Ishikawa (cell line): ENCODE measurements around the gene PKP1.

Experiments used
- CEBPB ChIP-seq: IDR thresholded peaks from 2 replicates; pipeline ENCODE4 v1.6.1; 2012
- CREB1 ChIP-seq: IDR thresholded peaks from 2 replicates; pipeline ENCODE4 v1.6.1; 2012; ENCODE audit warnings: low read depth
- EGR1 ChIP-seq: IDR thresholded peaks from 2 replicates; pipeline ENCODE4 v1.6.1; 2012
- EP300 ChIP-seq: IDR thresholded peaks from 2 replicates; pipeline ENCODE4 v1.6.1; 2012; ENCODE audit warnings: borderline replicate concordance
- FOXM1 ChIP-seq: IDR thresholded peaks from 2 replicates; pipeline ENCODE4 v1.6.1; 2012; ENCODE audit warnings: low read depth, borderline replicate concordance
- NFIC ChIP-seq: IDR thresholded peaks from 2 replicates; pipeline ENCODE4 v1.6.1; 2012
- RAD21 ChIP-seq: IDR thresholded peaks from 2 replicates; pipeline ENCODE4 v1.6.1; 2012; ENCODE audit warnings: low read depth
- TAF1 ChIP-seq: IDR thresholded peaks from 2 replicates; pipeline ENCODE4 v1.6.1; 2012; ENCODE audit warnings: low read depth, mild to moderate bottlenecking
- TCF12 ChIP-seq: IDR thresholded peaks from 2 replicates; pipeline ENCODE4 v1.6.1; 2012; ENCODE audit warnings: low read depth
- TEAD4 ChIP-seq: IDR thresholded peaks from 2 replicates; pipeline ENCODE4 v1.6.1; 2012
- YY1 ChIP-seq: IDR thresholded peaks from 2 replicates; pipeline ENCODE4 v1.6.1; 2012; ENCODE audit warnings: low read depth
- ZBTB7A ChIP-seq: IDR thresholded peaks from 2 replicates; pipeline ENCODE4 v1.6.1; 2012; ENCODE audit warnings: low read depth
- TF ChIP-seq, protein P1 (sequence below): IDR thresholded peaks from 2 replicates; pipeline ENCODE4 v1.6.1; 2012
- TF ChIP-seq, protein P2 (sequence below): IDR thresholded peaks from 2 replicates; pipeline ENCODE4 v1.6.1; 2012; ENCODE audit warnings: low read depth, mild to moderate bottlenecking
- TF ChIP-seq, protein P3 (sequence below): IDR thresholded peaks from 2 replicates; pipeline ENCODE4 v1.6.1; 2012

PKP1 gene

DNA sequence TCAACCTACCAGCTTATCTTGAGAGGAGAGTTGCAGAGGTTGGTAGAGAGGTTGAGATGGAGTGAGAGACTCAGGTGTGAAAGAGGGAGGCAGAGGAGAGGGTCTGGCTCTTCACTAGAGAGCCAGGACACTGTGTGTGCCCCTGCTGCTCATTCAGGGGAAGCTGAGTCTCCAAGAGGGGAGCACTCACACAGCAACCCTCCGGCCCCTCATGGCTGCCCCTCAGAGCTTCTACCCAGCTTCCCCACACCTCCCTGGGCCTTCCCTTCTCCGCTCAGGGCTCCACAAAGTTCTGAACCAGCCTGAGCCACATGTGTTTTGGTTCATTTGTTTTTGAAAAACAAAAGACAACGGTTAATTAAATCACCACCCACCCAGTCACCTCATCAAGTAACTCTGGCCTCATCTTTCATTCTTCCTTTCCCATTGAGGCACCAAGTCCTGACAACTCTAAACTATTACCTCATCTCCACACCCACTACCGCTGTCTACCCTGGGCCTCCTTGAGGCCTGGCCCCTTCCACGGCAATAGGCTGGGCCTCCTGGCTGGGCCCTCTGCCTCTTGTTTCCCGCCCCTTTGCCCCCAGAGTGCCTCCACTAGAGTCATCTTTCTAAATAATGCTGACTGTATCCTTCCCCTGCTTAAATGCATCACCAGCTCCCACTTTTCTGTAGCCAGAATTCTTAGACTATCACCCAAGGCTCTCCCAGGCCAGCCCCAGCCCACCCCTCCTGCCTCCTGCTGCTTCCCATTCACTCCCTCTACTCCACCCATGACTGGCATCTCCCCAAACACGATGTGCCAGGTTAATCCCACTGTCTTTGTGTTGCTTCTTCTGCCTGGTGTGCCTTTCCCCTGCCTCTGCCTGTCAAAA is 61.1 kb downstream of the PKP1 start:
- TF ChIP-seq, protein P1, sequence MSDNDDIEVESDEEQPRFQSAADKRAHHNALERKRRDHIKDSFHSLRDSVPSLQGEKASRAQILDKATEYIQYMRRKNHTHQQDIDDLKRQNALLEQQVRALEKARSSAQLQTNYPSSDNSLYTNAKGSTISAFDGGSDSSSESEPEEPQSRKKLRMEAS: no peak
- TF ChIP-seq ZBTB7A: no peak

DNA sequence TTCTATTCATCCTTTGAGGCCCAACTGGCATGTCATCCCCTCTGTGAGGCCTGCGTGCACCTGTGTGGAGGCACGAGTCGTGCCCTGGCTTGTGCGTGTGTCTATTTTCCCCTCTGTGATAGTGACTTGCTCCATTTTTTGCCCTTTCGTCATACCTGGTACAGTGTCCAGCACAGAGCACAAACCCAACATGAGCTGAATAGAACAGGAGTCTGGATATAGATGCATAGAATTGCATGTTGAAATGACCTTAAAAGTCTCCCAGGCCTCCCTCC is 61.7 kb downstream of the PKP1 start:
- TF ChIP-seq, protein P2, sequence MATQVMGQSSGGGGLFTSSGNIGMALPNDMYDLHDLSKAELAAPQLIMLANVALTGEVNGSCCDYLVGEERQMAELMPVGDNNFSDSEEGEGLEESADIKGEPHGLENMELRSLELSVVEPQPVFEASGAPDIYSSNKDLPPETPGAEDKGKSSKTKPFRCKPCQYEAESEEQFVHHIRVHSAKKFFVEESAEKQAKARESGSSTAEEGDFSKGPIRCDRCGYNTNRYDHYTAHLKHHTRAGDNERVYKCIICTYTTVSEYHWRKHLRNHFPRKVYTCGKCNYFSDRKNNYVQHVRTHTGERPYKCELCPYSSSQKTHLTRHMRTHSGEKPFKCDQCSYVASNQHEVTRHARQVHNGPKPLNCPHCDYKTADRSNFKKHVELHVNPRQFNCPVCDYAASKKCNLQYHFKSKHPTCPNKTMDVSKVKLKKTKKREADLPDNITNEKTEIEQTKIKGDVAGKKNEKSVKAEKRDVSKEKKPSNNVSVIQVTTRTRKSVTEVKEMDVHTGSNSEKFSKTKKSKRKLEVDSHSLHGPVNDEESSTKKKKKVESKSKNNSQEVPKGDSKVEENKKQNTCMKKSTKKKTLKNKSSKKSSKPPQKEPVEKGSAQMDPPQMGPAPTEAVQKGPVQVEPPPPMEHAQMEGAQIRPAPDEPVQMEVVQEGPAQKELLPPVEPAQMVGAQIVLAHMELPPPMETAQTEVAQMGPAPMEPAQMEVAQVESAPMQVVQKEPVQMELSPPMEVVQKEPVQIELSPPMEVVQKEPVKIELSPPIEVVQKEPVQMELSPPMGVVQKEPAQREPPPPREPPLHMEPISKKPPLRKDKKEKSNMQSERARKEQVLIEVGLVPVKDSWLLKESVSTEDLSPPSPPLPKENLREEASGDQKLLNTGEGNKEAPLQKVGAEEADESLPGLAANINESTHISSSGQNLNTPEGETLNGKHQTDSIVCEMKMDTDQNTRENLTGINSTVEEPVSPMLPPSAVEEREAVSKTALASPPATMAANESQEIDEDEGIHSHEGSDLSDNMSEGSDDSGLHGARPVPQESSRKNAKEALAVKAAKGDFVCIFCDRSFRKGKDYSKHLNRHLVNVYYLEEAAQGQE: no peak
- TF ChIP-seq, protein P1: no peak
- TF ChIP-seq EGR1: no peak
- no peak for TF ChIP-seq FOXM1
- TF ChIP-seq NFIC: no peak
- TF ChIP-seq, protein P3, sequence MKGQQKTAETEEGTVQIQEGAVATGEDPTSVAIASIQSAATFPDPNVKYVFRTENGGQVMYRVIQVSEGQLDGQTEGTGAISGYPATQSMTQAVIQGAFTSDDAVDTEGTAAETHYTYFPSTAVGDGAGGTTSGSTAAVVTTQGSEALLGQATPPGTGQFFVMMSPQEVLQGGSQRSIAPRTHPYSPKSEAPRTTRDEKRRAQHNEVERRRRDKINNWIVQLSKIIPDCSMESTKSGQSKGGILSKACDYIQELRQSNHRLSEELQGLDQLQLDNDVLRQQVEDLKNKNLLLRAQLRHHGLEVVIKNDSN: no peak
- TF ChIP-seq TCF12: no peak
- TF ChIP-seq RAD21: no peak
- no peak for TF ChIP-seq CEBPB
- no peak for TF ChIP-seq ZBTB7A
- no peak for TF ChIP-seq CREB1
- TF ChIP-seq EP300: no peak
- TF ChIP-seq TAF1: no peak

DNA sequence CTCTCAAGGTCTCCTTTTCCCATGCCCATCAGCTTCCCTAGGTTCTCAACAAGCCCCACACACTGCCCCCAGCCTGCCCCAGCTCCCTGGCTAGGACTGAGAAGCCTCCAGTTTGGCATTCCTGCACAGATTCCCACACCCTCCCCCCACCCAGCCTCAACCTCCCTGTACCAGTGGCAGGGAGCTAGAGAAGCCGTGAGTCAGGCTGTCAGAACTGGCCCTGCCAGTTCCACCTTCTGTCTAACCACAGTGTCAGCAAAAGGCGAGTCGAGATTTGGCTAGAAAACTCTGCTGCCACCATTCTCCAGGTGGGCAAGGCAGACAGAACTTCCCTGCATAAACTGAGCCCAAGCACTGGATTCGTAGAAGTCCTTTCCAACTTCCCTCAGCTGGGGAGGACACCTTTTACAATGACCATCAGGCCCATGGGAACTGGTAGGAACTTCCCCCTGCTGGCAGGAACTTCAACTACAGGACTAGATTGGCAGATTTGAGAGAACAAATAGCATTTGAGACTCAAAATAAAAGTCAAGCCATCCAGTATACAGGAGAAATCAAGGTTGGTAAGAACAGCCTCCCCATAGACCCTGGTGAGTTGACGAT is 63.1 kb downstream of the PKP1 start:
- no peak for TF ChIP-seq NFIC
- no peak for TF ChIP-seq ZBTB7A
- TF ChIP-seq, protein P2: no peak
- TF ChIP-seq TEAD4: peak; percentile 92
- peak; percentile 75 for TF ChIP-seq RAD21
- TF ChIP-seq CREB1: no peak
- TF ChIP-seq, protein P1: peak; percentile 23; the same call in 1 of the 2 replicates

DNA sequence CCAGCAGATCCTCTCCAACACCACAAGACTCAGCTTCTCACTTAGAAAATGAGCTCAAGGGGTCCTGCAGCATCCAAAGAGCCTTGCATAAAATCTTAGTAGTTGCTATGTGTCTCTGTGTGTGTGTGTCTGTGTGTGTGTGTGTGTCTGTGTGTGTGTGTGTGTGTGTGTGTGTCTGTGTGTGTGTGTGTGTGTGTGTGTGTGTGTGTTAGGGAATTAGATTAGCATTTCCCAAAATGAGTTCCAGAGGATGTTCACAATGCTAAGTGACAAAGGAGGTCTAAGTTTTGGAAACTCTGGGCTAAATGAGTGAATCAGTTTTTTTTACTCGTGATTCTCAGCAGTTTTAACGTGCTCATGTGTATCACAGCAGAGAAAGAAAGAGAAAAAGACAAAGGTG is 63.7 kb downstream of the PKP1 start:
- TF ChIP-seq, protein P3: no peak
- TF ChIP-seq CEBPB: no peak
- TF ChIP-seq TAF1: no peak

DNA sequence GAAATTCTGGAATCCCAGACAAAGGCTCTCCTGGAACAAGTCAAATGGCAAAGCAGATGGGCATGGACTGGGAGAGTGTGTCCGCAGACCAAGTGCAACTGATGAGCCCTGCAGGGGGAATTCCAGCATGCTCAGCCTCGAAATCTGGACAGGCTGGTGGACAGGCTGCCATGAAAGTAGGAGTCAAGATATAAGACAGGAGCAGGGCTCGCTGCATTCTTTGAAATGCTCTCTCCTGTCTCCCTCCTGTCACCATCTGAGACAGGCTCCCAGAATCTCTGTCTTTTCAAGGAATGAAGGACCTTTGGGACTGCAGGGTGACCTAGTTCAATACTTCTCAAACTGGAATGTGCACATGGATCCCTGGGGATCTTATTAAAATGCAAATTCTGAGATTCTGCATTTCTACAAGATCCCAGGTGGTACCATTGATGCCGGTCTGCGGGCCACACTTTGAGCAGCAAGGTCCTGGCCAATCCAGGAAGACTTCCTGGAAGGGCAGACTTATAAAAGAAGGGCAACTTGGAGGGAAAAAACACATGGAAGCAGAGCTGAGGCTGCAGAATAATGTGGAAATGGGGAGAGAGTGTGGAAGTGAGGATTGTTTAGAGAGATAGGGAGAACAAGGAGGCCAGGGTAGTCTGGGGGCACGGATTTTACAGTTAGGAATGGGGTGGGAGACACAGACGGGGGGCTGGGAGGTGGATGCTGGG is 64.3 kb downstream of the PKP1 start:
- TF ChIP-seq EP300: no peak
- TF ChIP-seq RAD21: no peak
- no peak for TF ChIP-seq ZBTB7A
- TF ChIP-seq CREB1: no peak
- TF ChIP-seq, protein P1: no peak
- TF ChIP-seq TAF1: no peak
- TF ChIP-seq EGR1: no peak
- TF ChIP-seq FOXM1: no peak
- no peak for TF ChIP-seq TEAD4
- TF ChIP-seq, protein P3: no peak
- TF ChIP-seq CEBPB: no peak
- TF ChIP-seq TCF12: no peak
- TF ChIP-seq, protein P2: no peak
- TF ChIP-seq YY1: no peak
- TF ChIP-seq NFIC: no peak
